Fibroblast of mammary gland (primary cell): Measurements from ENCODE around the gene SCN2B.

Experiments used
- DNase-seq: peaks from one replicate; pipeline ENCODE4 v3.0.0-alpha.2; 2010; ENCODE audit warnings: low read depth
- H3K4me3 ChIP-seq: 2 replicates; pipeline ENCODE4 v1.5.1; 2011; ENCODE audit warnings: low read depth, mild to moderate bottlenecking, low read length, moderate library complexity; ENCODE audit not compliant: control insufficient read depth
- CTCF ChIP-seq: conservative IDR thresholded peaks from 2 replicates; pipeline ENCODE4 v1.5.1; 2011; ENCODE audit warnings: low read depth, low read length, inconsistent platforms; ENCODE audit not compliant: control insufficient read depth, insufficient read depth

SCN2B gene

DNA sequence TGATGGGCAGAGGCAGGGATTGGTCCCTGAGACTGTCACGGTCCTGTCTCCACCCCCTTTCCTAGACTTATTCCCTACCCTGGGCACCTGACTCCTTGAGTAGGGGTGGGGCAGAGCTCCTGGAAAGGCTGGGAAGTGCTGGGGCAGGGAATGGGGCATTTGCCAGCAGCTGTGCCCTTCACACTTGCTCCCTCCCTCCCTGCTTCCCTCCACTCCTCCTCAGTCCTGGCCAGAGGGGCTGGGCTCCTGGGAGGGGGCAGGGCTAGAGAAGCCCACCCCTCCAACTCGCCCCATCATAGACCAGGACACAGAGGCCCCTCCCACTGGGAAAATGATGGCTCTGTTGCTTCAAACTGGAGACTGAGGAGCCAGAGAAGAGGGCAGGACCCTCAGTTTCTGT, 11.6 kb downstream of the SCN2B start:
- no peak overlapping the region for H3K4me3 ChIP-seq
- no peak for TF ChIP-seq CTCF
- no peak for DNase-seq

DNA sequence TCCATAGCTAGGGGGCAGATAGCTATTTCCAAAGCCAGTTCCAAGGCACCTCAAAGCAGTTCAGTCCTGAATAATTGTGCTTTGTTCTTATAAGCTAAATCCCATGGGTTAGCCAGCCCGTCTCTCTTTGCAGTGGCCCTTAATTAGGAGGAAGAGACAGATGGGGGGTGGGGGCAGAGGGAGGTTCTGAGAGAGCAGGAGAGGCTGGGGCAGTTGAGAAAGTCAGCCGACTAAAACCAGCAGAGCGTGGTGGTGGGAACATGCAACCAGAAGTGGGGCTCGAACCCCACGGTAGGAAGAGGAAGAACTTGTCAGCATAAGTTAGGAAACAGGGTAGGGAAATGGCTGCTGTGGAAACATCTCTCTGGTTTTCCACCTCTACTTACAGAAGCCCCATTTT, 12.9 kb downstream of the SCN2B start:
- no peak for TF ChIP-seq CTCF
- DNase-seq, result no peak
- no peak overlapping the region for H3K4me3 ChIP-seq

GRCh38 chr11:118162846-118163245, 13.6 kb downstream of the SCN2B start:
- TF ChIP-seq CTCF, result no peak
- no peak overlapping the region for H3K4me3 ChIP-seq
- no peak for DNase-seq

- TF ChIP-seq CTCF, result no peak
- no peak for DNase-seq
- H3K4me3 ChIP-seq, result no peak overlapping the region
Measured at GRCh38 chr11:118161786-118162185, 14.7 kb downstream of the SCN2B start.

DNA sequence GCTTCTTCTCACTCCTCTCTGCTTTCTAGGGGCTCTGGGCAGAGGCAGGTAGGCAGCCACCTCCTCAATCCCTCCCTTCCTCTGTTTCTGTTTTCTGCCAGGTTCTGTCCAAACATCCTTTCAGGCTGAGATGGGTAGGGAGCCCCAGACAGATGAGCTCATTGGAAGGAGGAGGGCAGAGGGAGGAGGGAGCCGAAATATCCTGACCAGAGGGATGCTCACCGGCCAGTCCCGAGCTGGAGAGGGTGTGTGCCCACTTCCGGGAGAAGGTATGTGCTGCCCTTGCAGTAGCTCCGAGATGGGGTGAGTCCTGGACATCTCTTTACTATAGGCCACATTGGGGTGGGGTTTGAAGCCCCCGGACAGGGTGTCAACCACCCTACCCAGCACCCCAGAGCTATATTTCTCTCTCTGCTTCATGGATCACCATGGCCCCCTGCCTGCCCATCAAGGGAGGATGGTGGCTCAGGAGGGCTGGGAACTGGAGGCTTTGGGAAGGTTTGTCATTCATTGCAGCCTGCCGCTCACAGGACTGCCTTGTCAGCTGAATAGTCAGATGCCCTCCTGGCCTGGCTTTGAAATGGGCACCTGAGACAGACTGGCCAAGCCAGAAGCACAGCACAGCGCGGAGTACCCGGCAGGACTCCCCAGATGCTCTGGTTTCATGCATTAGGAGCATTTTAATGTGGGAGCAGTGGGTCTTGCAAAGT, 19.1 kb downstream of the SCN2B start:
- DNase-seq, result no peak
- H3K4me3 ChIP-seq, result no peak overlapping the region
- TF ChIP-seq CTCF, result no peak

DNA sequence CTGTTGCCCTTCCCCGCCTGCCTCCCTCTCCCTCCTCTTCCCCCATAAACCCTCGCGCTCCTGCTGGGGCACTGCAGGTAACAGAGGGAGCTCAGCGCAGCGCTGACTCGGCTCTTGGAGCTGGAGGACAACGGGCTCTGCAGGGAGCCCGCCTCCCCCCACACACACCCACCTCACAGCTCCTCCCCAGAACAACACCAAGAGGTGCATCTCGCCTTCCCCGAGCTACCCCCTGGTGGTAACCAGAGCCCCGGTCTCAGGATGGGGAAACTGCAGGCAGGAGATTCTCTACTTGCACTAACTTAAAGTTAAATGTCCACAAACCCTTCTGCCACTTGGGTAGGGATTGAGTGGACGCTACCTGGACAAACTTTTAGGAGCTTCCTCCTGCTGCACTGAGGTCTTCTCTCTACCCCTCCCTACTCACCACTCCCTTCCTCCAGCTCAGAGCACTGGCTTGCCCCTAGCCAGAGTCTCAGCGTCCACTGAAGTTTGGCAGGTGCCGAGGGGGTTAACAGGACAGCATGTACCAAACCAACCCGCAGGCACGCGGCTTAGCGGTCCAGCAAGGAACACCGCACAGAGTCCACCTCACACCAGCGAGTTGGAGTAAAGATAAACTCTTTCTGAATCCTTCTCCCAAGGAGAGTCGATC, 19.8 kb downstream of the SCN2B start:
- no peak for TF ChIP-seq CTCF
- DNase-seq, result no peak
- no peak overlapping the region for H3K4me3 ChIP-seq
